ENCODE measurements around the gene PLA2G3.

PLA2G3 gene

DNA sequence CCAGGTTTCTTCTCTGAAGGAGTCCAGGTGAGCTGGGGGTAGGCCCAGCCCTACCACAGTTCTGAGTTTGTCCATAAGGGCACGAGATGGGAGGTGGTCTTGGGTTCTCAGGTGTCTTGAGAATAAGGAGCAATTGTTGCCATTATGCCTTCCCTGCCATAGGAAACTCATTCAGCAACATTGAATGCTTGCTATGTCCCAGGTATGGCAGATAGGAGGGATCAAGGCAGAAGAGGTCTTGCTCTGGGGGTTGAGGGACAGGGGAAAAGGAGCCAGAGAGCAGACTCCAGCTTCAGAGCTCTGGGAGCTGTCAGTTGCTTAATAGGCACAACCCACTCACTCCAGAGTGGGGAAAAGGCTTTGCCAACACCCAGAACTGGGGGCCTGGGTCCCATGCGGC lies 37.2 kb downstream of the PLA2G3 start:
- TF ChIP-seq CTCF (conservative IDR thresholded peaks at IDR 0.05), result no peak
- no peak overlapping the region for H3K27ac ChIP-seq

DNA sequence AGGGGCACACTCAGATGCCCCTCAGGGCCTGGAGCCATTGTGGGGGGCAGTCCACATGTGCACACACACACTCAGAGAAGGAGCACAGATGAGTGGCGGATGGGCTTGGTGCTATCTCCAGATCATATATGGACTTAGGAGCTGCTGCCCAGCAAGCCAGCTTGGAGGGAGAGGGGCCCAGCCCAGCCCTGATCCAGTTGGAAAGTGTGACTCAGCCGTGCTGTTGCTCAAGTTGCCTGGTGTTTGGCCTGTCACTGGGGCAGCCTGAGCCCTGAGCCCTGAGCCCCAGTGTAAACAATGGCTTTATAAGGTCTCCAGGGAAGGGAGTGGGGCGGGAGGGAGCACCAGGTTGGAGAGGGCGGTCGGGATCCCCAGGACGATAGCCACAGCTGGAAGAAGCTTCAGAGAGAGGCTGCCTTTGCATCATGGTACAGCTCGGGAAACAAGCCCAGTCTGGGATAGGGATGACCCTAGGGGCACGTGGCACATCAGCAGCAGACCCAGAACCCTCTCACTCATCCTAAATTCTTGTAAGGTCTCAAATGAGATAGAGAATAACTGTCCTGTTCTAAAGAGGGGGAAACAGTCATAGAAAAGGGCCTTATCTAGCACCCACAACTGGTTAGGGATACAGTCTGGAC lies 37.7 kb downstream of the PLA2G3 start:
- TF ChIP-seq CTCF (conservative IDR thresholded peaks at IDR 0.05), result no peak
- H3K27ac ChIP-seq, result no peak overlapping the region

DNA sequence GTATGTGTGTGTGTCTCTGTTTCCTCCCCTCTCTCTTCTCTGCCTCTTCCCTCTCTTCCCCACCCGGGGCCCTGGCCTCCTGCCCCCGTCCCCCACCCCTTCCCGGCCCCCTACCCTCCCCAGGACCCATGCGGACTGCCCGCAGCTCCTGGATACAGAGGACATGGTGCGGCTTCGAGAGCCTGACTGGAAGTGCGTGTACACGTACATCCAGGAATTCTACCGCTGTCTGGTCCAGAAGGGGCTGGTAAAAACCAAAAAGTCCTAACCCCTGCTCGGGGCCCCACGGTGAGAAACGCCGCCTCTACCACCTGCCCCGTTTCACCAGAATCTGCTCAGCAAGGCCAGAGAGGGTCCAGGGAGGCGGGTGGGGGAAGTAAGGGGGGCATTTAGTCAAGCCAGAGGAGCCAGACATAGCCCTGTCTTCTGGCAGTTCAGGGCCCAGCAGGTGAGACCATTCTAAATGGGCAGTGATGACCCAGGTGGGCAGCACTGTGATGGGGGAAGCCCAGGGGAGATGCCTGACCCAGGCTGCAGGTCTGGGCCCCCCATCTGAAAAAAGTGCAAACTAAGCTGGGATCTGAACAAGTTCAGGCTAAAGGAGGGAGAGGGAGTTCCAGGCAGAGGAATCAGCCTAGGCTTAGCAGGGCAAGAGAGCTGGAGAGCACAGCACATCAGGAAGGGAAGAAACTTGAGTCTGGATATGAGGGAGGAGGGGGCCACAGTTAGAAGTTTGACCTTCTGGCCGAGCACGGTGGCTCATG lies 39.4 kb downstream of the PLA2G3 start:
- H3K27ac ChIP-seq, result no peak overlapping the region
- no peak for TF ChIP-seq CTCF (conservative IDR thresholded peaks at IDR 0.05)

GRCh38 chr22:31099841-31100761 lies 40.2 kb downstream of the PLA2G3 start:
- no peak overlapping the region for H3K27ac ChIP-seq
- no peak for TF ChIP-seq CTCF (conservative IDR thresholded peaks at IDR 0.05)

GRCh38 chr22:31099386-31099785 lies 40.9 kb downstream of the PLA2G3 start:
- no peak overlapping the region for H3K27ac ChIP-seq
- TF ChIP-seq CTCF (conservative IDR thresholded peaks at IDR 0.05), result no peak

- TF ChIP-seq CTCF (conservative IDR thresholded peaks at IDR 0.05), result no peak
- no peak overlapping the region for H3K27ac ChIP-seq
Measured at GRCh38 chr22:31098632-31099110, 41.6 kb downstream of the PLA2G3 start.
